H1 (cell line): ENCODE data around the gene ANKRD24. TPM values are rescaled to one million over a fixed set of nuclear protein-coding genes. Genes with fewer than 3 reads are reported as not detected.

Source experiments
- CTCF ChIA-PET: fragments of 300-600 bp; sonication (Branson Sonifier 250); formaldehyde crosslinking; loops from one replicate; lab custom pipeline; 2021; ENCODE audit not compliant: partially characterized antibody; lab: Charles Lee
- POLR2A ChIA-PET: fragments of 300-600 bp; sonication (Branson Sonifier 250); formaldehyde crosslinking; loops from one replicate; lab custom pipeline; 2021; ENCODE audit warnings: inconsistent platforms; ENCODE audit not compliant: partially characterized antibody; lab: Charles Lee
- DNase-seq, 2 experiments: peaks; one replicate each; pipeline versions ENCODE4 v3.0.0 to v3.0.0-alpha.2; 2010 to 2022; ENCODE audit warnings: low spot score in 2 of 2, low read depth in 1 of 2, mixed read lengths in 1 of 2
- FAIRE-seq: peaks from 2 replicates; lab custom pipeline; 2011; peaks lifted over from hg19 to GRCh38; lab: Jason Lieb, UNC
- H2AFZ ChIP-seq: 2 replicates; pipeline ENCODE4 v1.8.1; 2012; ENCODE audit warnings: low read length, inconsistent platforms
- H2AK5ac ChIP-seq: 2 replicates; pipeline ENCODE4 v1.6.1; 2013; ENCODE audit warnings: low read depth, low read length
- H2BK120ac ChIP-seq: replicated peaks from 2 replicates; pipeline ENCODE3; 2013; ENCODE audit warnings: low read depth, low read length, inconsistent platforms
- H2BK12ac ChIP-seq: 2 replicates; pipeline ENCODE4 v1.6.1; 2013; ENCODE audit warnings: low read depth, low read length
- H2BK15ac ChIP-seq: 2 replicates; pipeline ENCODE4 v1.6.1; 2013; ENCODE audit warnings: low read length
- H2BK20ac ChIP-seq: 2 replicates; pipeline ENCODE4 v1.6.1; 2013; ENCODE audit warnings: low read length
- H2BK5ac ChIP-seq: 2 replicates; pipeline ENCODE4 v1.6.1; 2013; ENCODE audit warnings: low read depth, low read length
- H3K14ac ChIP-seq: 2 replicates; pipeline ENCODE4 v1.6.1; 2013; ENCODE audit warnings: inconsistent platforms; ENCODE audit not compliant: insufficient read length
- H3K18ac ChIP-seq: 2 replicates; pipeline ENCODE4 v1.6.1; 2013; ENCODE audit warnings: low read length; ENCODE audit errors: extremely low read depth
- H3K23ac ChIP-seq: 2 replicates; pipeline ENCODE4 v1.6.1; 2013; ENCODE audit warnings: inconsistent platforms; ENCODE audit not compliant: insufficient read length
- H3K23me2 ChIP-seq: 2 replicates; pipeline ENCODE4 v1.6.1; 2013; ENCODE audit warnings: low read depth, low read length
- H3K27ac ChIP-seq: 2 replicates; pipeline ENCODE4 v1.6.1; 2011; ENCODE audit warnings: low read depth, low read length, inconsistent platforms
- H3K27me3 ChIP-seq, 4 experiments: replicated peaks in 1 of 4; 1 replicate in 1 of 4; 2 replicates in 3 of 4; pipeline versions ENCODE4 v1.6.1 to v1.8.1; 2011 to 2013; ENCODE audit warnings: low read length in 3 of 4, mild to moderate bottlenecking in 3 of 4, inconsistent platforms in 2 of 4, mixed read lengths in 2 of 4, moderate library complexity in 1 of 4; ENCODE audit not compliant: control insufficient read depth in 3 of 4, insufficient read depth in 3 of 4; ENCODE audit errors: extremely low read depth in 1 of 4
- H3K36me3 ChIP-seq, 4 experiments: 2 replicates each; pipeline versions ENCODE4 v1.6.1 to v1.8.1; 2011 to 2013; ENCODE audit warnings: mild to moderate bottlenecking in 4 of 4, low read length in 3 of 4, moderate library complexity in 2 of 4, control low read depth in 1 of 4, inconsistent platforms in 1 of 4; ENCODE audit not compliant: insufficient read depth in 4 of 4, control insufficient read depth in 2 of 4
- H3K4ac ChIP-seq: replicated peaks from 2 replicates; pipeline ENCODE3; 2013; ENCODE audit warnings: low read length, low read depth, mixed read lengths, inconsistent platforms; ENCODE audit not compliant: insufficient read length
- H3K4me1 ChIP-seq, 4 experiments: replicated peaks in 1 of 4; 1 replicate in 1 of 4; 2 replicates in 3 of 4; pipeline versions ENCODE4 v1.6.1 to v1.8.1; 2011 to 2013; ENCODE audit warnings: low read length in 3 of 4, inconsistent platforms in 2 of 4, mixed read lengths in 1 of 4; ENCODE audit not compliant: insufficient read depth in 4 of 4, control insufficient read depth in 3 of 4
- H3K4me2 ChIP-seq, 2 experiments: 2 replicates each; pipeline versions ENCODE4 v1.6.1 to v1.8.1; 2011 to 2013; ENCODE audit warnings: low read depth in 2 of 2, low read length in 2 of 2, control low read depth in 1 of 2, inconsistent platforms in 1 of 2, mild to moderate bottlenecking in 1 of 2; ENCODE audit not compliant: insufficient read depth in 1 of 2
- H3K4me3 ChIP-seq, 4 experiments: fragments of 200-600, 300-600 bp in 1 of 4; sonication (generic), shearing (Covaris generic), sonication (Bioruptor Twin) in 1 of 4; 2 replicates each; pipeline versions ENCODE4 v1.5.1 to v1.8.1; 2011 to 2016; ENCODE audit warnings: low read length in 4 of 4, low read depth in 3 of 4, control low read depth in 2 of 4, inconsistent platforms in 2 of 4, mild to moderate bottlenecking in 2 of 4, mixed read lengths in 1 of 4, moderate library complexity in 1 of 4; ENCODE audit not compliant: insufficient read depth in 2 of 4; ENCODE audit errors: extremely low read depth in 1 of 4
- H3K56ac ChIP-seq: replicated peaks from 2 replicates; pipeline ENCODE3; 2013; ENCODE audit warnings: low read depth, mild to moderate bottlenecking, mixed read lengths, low read length, inconsistent platforms; ENCODE audit not compliant: insufficient read length
- H3K79me1 ChIP-seq: 2 replicates; pipeline ENCODE4 v1.6.1; 2013; ENCODE audit warnings: low read depth, low read length, control low read depth
- H3K79me2 ChIP-seq, 2 experiments: 2 replicates each; pipeline versions ENCODE4 v1.6.1 to v1.8.1; 2012 to 2013; ENCODE audit warnings: low read length in 2 of 2, mild to moderate bottlenecking in 2 of 2, inconsistent platforms in 1 of 2; ENCODE audit not compliant: insufficient read depth in 2 of 2, control insufficient read depth in 1 of 2
- H3K9ac ChIP-seq, 4 experiments: replicated peaks in 1 of 4; 1 replicate in 1 of 4; 2 replicates in 3 of 4; pipeline versions ENCODE4 v1.6.1 to v1.8.1; 2011 to 2013; ENCODE audit warnings: low read depth in 3 of 4, low read length in 3 of 4, control low read depth in 2 of 4, mild to moderate bottlenecking in 2 of 4, moderate library complexity in 2 of 4, inconsistent platforms in 1 of 4; ENCODE audit errors: extremely low read depth in 1 of 4
- H3K9me3 ChIP-seq, 2 experiments: 2 replicates each; pipeline versions ENCODE4 v1.6.1 to v1.8.1; 2012 to 2013; ENCODE audit warnings: mild to moderate bottlenecking in 2 of 2, moderate library complexity in 2 of 2, control low read depth in 1 of 2, inconsistent platforms in 1 of 2, low read depth in 1 of 2, low read length in 1 of 2, mixed read lengths in 1 of 2; ENCODE audit not compliant: insufficient read depth in 2 of 2
- H4K20me1 ChIP-seq, 2 experiments: replicated peaks in 1 of 2; 2 replicates each; pipeline versions ENCODE3 to v1.8.1; 2011 to 2013; ENCODE audit warnings: inconsistent platforms in 2 of 2, low read length in 2 of 2, mild to moderate bottlenecking in 1 of 2; ENCODE audit not compliant: insufficient read depth in 2 of 2, control insufficient read depth in 1 of 2
- H4K5ac ChIP-seq: 2 replicates; pipeline ENCODE4 v1.6.1; 2013; ENCODE audit warnings: low read length, low read depth, mixed read lengths, inconsistent platforms; ENCODE audit not compliant: insufficient read length
- H4K8ac ChIP-seq: 2 replicates; pipeline ENCODE4 v1.8.0; 2013; ENCODE audit warnings: mild to moderate bottlenecking, moderate library complexity, low read length, inconsistent platforms; ENCODE audit not compliant: insufficient read depth; ENCODE audit errors: extremely low read depth
- H4K91ac ChIP-seq: replicated peaks from 2 replicates; pipeline ENCODE3; 2013; ENCODE audit warnings: low read length, mixed read lengths, inconsistent platforms; ENCODE audit not compliant: insufficient read length
- SP4 ChIP-seq: IDR thresholded peaks from 2 replicates; pipeline ENCODE4 v1.6.1; 2012; ENCODE audit warnings: low read length, inconsistent platforms
- polyA plus RNA-seq, 7 experiments: library from polyadenylated mRNA; depleted of rRNA in 3 of 7; stranded (reverse) in 5 of 7; unstranded in 2 of 7; fragments of >200 nt in 5 of 7; fragments of 200-250 nt in 2 of 7; gene quantifications; 1 replicate in 5 of 7; 2 replicates in 1 of 7; 4 replicates in 1 of 7; pipeline versions ENCODE4 v1.2.1 to v1.2.3, GENCODE V29; 2011 to 2013; ENCODE audit warnings: missing spikeins in 2 of 7, mixed read lengths in 2 of 7
- total RNA-seq: library from RNA; stranded (reverse); fragmentation: NEBNext Ultra II Directional; extraction: Animal tissue kit (Norgen Biotek cat#: 25700); gene quantifications from 2 replicates; pipeline ENCODE4 v1.2.1, GENCODE V29; 2021
- TF ChIP-seq, protein P1 (sequence below): IDR thresholded peaks from 2 replicates; pipeline ENCODE4 v1.6.1; 2012; ENCODE audit warnings: inconsistent platforms

ANKRD24 gene
- total and polyA plus RNA-seq, 2 of the 8 experiments (the other 6 are each of a cell fraction or from before 2014, with no cell fraction given): 7.6 to 14.1 TPM

DNA sequence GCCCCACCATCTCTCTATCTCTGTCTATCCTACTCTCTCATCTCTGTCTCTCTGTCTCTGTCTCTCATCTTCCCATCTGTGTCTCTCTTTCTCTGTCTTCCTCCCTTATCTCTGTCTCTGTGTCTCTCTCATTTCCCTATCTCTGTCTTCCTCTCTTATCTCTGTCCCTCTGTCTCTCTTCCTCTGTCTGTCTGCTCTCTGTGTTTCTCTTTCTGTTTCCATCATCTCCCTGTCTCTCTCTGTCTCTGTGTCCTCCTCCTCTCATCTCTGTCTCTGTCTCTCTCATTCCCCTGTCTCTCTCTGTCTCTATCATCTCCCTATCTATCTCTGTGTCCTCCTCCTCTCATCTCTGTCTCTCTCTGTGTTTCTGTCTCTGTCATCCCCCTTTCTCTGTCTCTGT is 45.3 kb downstream of the ANKRD24 start:
- Histone ChIP-seq H3K56ac (no peak overlapping the region), H2BK15ac (no peak overlapping the region), H2BK12ac (no peak overlapping the region; the same call in 1 of the 2 replicates), H3K4me3 (no peak overlapping the region), H4K8ac (no peak overlapping the region), H3K18ac (no peak overlapping the region), H3K27ac (no peak overlapping the region), H2BK20ac (no peak overlapping the region), H3K4me2 (no peak overlapping the region), H3K23ac (no peak overlapping the region), H3K9me3 (no peaks in the 10 kb centered on the region), H4K91ac (no peak overlapping the region), H3K79me2 (no peaks in the 10 kb centered on the region), H3K27me3 (no peaks in the 10 kb centered on the region), H2AFZ (no peak overlapping the region), H3K4ac (no peak overlapping the region), H3K14ac (no peak overlapping the region), H4K5ac (no peak overlapping the region), H2AK5ac (no peak overlapping the region), H2BK120ac (no peak overlapping the region), H2BK5ac (no peak overlapping the region), H3K23me2 (no peaks in the 10 kb centered on the region; the same call in 1 of the 2 replicates), H3K4me1 (peaks cover 0 to 7% (median 3%) of the 10 kb centered on the region in 4 experiments; a peak in 3 of 7 replicates), H3K36me3 (no peaks in the 10 kb centered on the region), H3K79me1 (no peaks in the 10 kb centered on the region), H3K9ac (no peak overlapping the region), H4K20me1 (no peaks in the 10 kb centered on the region)
- FAIRE-seq (no peak), DNase-seq (no peak)
- POLR2A ChIA-PET: no interaction called here
- CTCF ChIA-PET: interaction anchor here (1.7 kb wide), 1 partner anchor 88 kb away, joined by 3 read pairs; no protein-coding TSS in a partner anchor
- TF ChIP-seq SP4: no peak
- TF ChIP-seq, protein P1, sequence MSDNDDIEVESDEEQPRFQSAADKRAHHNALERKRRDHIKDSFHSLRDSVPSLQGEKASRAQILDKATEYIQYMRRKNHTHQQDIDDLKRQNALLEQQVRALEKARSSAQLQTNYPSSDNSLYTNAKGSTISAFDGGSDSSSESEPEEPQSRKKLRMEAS: no peak
